ENCODE data around the gene ZNF503.
"Not testable (repeated sequence)": the region's sequence is repeated elsewhere in the genome, so short reads cannot be mapped to it uniquely, and the experiment has no call there.

DNA sequence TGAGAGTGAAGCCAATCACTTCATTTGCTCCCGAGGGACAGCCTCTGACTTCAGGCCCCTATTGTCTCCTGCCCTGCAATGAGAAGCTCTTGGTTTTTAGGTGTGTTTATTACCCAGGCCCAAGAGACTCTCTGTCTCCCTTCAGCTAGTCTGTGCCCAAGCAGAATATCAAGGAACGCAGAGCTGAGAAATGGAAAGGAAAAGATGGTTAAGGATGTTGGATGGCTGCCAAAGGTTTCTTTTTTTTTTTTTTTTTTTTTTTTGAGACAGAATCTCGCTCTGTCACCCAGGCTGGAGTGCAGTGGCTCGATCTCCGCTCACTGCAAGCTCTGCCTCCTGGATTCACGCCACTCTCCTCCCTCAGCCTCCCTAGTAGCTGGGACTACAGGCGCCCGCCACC lies 41.7 kb downstream of the ZNF503 start:
- TF ChIP-seq, protein P1, sequence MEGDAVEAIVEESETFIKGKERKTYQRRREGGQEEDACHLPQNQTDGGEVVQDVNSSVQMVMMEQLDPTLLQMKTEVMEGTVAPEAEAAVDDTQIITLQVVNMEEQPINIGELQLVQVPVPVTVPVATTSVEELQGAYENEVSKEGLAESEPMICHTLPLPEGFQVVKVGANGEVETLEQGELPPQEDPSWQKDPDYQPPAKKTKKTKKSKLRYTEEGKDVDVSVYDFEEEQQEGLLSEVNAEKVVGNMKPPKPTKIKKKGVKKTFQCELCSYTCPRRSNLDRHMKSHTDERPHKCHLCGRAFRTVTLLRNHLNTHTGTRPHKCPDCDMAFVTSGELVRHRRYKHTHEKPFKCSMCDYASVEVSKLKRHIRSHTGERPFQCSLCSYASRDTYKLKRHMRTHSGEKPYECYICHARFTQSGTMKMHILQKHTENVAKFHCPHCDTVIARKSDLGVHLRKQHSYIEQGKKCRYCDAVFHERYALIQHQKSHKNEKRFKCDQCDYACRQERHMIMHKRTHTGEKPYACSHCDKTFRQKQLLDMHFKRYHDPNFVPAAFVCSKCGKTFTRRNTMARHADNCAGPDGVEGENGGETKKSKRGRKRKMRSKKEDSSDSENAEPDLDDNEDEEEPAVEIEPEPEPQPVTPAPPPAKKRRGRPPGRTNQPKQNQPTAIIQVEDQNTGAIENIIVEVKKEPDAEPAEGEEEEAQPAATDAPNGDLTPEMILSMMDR (conservative IDR thresholded peaks at IDR 0.05; ENCODE audit: low read depth in 2 of 2), result not testable (repeated sequence)
- TF ChIP-seq, protein P2, sequence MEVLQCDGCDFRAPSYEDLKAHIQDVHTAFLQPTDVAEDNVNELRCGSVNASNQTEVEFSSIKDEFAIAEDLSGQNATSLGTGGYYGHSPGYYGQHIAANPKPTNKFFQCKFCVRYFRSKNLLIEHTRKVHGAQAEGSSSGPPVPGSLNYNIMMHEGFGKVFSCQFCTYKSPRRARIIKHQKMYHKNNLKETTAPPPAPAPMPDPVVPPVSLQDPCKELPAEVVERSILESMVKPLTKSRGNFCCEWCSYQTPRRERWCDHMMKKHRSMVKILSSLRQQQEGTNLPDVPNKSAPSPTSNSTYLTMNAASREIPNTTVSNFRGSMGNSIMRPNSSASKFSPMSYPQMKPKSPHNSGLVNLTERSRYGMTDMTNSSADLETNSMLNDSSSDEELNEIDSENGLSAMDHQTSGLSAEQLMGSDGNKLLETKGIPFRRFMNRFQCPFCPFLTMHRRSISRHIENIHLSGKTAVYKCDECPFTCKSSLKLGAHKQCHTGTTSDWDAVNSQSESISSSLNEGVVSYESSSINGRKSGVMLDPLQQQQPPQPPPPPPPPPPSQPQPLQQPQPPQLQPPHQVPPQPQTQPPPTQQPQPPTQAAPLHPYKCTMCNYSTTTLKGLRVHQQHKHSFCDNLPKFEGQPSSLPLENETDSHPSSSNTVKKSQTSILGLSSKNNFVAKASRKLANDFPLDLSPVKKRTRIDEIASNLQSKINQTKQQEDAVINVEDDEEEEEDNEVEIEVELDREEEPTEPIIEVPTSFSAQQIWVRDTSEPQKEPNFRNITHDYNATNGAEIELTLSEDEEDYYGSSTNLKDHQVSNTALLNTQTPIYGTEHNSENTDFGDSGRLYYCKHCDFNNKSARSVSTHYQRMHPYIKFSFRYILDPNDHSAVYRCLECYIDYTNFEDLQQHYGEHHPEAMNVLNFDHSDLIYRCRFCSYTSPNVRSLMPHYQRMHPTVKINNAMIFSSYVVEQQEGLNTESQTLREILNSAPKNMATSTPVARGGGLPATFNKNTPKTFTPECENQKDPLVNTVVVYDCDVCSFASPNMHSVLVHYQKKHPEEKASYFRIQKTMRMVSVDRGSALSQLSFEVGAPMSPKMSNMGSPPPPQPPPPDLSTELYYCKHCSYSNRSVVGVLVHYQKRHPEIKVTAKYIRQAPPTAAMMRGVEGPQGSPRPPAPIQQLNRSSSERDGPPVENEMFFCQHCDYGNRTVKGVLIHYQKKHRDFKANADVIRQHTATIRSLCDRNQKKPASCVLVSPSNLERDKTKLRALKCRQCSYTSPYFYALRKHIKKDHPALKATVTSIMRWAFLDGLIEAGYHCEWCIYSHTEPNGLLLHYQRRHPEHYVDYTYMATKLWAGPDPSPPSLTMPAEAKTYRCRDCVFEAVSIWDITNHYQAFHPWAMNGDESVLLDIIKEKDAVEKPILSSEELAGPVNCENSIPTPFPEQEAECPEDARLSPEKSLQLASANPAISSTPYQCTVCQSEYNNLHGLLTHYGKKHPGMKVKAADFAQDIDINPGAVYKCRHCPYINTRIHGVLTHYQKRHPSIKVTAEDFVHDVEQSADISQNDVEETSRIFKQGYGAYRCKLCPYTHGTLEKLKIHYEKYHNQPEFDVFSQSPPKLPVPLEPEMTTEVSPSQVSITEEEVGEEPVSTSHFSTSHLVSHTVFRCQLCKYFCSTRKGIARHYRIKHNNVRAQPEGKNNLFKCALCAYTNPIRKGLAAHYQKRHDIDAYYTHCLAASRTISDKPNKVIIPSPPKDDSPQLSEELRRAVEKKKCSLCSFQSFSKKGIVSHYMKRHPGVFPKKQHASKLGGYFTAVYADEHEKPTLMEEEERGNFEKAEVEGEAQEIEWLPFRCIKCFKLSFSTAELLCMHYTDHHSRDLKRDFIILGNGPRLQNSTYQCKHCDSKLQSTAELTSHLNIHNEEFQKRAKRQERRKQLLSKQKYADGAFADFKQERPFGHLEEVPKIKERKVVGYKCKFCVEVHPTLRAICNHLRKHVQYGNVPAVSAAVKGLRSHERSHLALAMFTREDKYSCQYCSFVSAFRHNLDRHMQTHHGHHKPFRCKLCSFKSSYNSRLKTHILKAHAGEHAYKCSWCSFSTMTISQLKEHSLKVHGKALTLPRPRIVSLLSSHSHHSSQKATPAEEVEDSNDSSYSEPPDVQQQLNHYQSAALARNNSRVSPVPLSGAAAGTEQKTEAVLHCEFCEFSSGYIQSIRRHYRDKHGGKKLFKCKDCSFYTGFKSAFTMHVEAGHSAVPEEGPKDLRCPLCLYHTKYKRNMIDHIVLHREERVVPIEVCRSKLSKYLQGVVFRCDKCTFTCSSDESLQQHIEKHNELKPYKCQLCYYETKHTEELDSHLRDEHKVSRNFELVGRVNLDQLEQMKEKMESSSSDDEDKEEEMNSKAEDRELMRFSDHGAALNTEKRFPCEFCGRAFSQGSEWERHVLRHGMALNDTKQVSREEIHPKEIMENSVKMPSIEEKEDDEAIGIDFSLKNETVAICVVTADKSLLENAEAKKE (CRISPR knock-in tag; IDR thresholded peaks at IDR 0.05), result not testable (repeated sequence)
- not testable (repeated sequence) for TF ChIP-seq ZNF114 (CRISPR knock-in tag; IDR thresholded peaks at IDR 0.05); EZH2phosphoT487 (IDR thresholded peaks at IDR 0.05; ENCODE audit: unreplicated experiment); EZH2 (IDR thresholded peaks at IDR 0.05; ENCODE audit: low read depth, unreplicated experiment); POLR2AphosphoS5 (IDR thresholded peaks at IDR 0.05; ENCODE audit: low read depth); CREB1 (CRISPR knock-in tag; IDR thresholded peaks at IDR 0.05; ENCODE audit: low read depth); REST (IDR thresholded peaks at IDR 0.05; ENCODE audit: unreplicated experiment); ZNF331 (CRISPR knock-in tag; IDR thresholded peaks at IDR 0.05; ENCODE audit: low read depth); JUNB (IDR thresholded peaks at IDR 0.05; ENCODE audit: unreplicated experiment)
